Measurements from ENCODE around the gene NUP153.

DNA sequence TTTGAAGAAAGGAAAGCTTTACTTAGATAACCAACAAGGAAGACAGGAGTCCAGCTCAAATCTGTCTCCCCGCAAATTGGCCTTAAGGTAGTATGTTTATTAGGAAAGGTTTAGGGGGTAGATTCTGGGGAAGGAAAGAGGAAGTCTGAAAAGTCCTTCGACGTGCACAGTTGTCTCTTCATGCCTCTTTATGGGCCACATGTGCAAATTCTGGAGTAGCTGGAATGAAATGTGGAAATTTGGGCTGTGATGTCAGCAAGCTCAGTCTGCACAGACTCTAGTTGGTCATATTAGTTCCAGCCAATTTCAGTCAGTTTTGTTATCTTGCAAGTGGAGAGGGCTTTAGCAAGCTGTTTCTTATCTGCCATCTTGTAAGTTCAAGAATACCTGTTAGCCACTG is 50.1 kb downstream of the NUP153 start:
- TF ChIP-seq TAF1 (IDR thresholded peaks at IDR 0.05; ENCODE audit: low read depth) (no peak), REST (IDR thresholded peaks at IDR 0.05; ENCODE audit: borderline replicate concordance) (no peak), EP300 (conservative IDR thresholded peaks at IDR 0.05; ENCODE audit: poor library complexity, severe bottlenecking) (no peak), POLR2AphosphoS5 (IDR thresholded peaks at IDR 0.05) (no peak), MXI1 (conservative IDR thresholded peaks at IDR 0.05; ENCODE audit: poor library complexity, severe bottlenecking) (no peak), EZH2 (IDR thresholded peaks at IDR 0.05; ENCODE audit: borderline replicate concordance, insufficient read depth, low read length, poor library complexity, severe bottlenecking) (no peak), SMC3 (conservative IDR thresholded peaks at IDR 0.05; ENCODE audit: poor library complexity) (no peak)
- TF ChIP-seq, protein P1, sequence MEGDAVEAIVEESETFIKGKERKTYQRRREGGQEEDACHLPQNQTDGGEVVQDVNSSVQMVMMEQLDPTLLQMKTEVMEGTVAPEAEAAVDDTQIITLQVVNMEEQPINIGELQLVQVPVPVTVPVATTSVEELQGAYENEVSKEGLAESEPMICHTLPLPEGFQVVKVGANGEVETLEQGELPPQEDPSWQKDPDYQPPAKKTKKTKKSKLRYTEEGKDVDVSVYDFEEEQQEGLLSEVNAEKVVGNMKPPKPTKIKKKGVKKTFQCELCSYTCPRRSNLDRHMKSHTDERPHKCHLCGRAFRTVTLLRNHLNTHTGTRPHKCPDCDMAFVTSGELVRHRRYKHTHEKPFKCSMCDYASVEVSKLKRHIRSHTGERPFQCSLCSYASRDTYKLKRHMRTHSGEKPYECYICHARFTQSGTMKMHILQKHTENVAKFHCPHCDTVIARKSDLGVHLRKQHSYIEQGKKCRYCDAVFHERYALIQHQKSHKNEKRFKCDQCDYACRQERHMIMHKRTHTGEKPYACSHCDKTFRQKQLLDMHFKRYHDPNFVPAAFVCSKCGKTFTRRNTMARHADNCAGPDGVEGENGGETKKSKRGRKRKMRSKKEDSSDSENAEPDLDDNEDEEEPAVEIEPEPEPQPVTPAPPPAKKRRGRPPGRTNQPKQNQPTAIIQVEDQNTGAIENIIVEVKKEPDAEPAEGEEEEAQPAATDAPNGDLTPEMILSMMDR (IDR thresholded peaks at IDR 0.05; ENCODE audit: poor library complexity, severe bottlenecking): no peak

Data from neural cell (in vitro differentiated cells).